Measurements from ENCODE around the gene CDH4.

GRCh38 chr20:61458146-61458746 lies 206.2 kb downstream of the CDH4 start:
- TF ChIP-seq CTCF (IDR thresholded peaks at IDR 0.05) (no peak), POLR2A (IDR thresholded peaks at IDR 0.05) (no peak), POLR2AphosphoS5 (IDR thresholded peaks at IDR 0.05) (no peak), EP300 (IDR thresholded peaks at IDR 0.05) (no peak)
